Subcutaneous adipose tissue (tissue), 4 donors: ENCODE measurements around the gene ABCB4. TPM values are rescaled to one million over a fixed set of nuclear protein-coding genes. Genes with fewer than 3 reads are reported as not detected.

ENCODE experiments used
- CTCF ChIP-seq: fragments of 450-650 bp; IDR thresholded peaks from one replicate; pipeline ENCODE4 v1.5.1; 2016; ENCODE audit warnings: low read depth, mild to moderate bottlenecking, control low read depth, antibody characterized with exemption, moderate library complexity
- total RNA-seq, 4 donors: library from RNA; depleted of rRNA; stranded (reverse); fragments of >200 nt; gene quantifications; one replicate each; pipeline ENCODE4 v1.1.0, GENCODE V29; 2016

Gene ABCB4
- total RNA-seq, 4 donors from 2014 or later: 0.88 to 3.1 (median 1.6) TPM

DNA sequence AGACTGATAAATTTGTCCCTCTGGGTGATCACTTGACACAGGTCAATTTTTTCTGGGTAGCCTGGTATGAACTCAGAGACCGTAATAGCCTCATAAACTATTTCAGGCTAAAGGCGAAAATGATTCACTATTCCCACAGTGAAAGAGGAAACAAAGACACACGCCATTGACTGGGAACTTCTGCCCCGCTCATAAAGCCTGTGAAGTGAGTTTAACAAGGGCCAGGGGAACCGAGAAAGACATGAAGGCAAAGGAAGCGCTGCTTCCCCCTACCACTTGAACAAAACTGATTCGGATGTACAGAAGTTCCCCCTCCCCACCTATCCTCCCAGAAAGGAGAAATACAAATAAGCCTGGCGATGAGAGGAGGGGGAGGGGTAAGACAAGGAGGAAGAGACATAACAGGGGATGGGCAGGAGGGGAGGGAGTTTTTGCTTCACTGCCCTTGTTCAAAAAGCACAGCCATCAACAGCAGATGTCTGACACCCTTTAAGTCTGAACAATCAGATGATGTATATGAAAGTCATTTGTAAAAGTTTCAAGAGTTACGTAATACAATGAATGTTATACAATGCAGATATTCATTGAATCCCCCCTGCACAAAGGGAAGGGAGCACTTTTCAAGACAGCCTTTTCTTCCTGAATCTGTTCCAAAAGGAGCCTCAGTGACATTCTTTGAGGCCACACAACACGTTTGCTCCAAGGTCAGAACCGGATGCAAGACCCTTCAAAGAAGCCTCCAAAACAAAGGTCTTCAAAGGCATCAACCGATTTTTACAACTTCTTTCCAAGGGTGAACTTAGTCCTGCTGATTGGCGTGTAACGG is 734 bp downstream of the ABCB4 start:
- no peak for TF ChIP-seq CTCF

DNA sequence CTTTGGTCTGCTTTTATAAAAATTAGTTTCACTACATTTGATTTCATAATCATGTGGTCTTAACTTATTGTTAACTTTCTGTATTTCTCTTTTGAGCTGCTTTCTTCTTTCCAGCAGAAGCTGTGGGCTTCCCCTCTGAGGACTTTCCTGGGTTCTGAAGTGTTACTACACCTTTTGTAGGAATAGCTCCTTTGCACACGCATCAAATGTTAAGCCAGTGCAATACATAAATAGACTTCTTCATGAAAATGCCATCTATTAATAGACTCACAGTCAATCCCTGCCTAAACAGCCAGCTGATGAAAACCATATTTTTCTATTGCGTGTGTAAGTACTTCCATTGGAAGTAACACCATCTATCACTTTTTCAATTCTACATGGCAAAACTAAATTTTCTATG is 1.5 kb downstream of the ABCB4 start:
- TF ChIP-seq CTCF: no peak

DNA sequence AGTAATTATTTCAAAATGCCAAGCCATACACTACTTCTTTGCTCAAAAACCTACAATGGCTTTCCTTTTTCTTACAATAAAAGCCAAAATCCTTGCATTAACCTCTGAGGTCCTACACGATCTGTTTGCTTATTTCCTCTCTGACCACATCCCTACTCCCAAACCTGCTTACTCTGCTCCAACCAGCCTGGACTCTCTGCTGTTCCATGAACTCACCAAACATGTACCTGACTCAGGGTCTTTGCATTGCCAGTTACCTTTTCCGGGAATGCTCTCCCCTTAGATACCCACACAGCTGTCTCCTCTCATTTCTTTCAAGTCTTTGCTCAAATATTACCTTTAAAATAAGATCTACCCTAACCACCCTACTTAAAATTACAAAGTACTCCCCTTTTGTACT is 2.3 kb downstream of the ABCB4 start:
- TF ChIP-seq CTCF: no peak

DNA sequence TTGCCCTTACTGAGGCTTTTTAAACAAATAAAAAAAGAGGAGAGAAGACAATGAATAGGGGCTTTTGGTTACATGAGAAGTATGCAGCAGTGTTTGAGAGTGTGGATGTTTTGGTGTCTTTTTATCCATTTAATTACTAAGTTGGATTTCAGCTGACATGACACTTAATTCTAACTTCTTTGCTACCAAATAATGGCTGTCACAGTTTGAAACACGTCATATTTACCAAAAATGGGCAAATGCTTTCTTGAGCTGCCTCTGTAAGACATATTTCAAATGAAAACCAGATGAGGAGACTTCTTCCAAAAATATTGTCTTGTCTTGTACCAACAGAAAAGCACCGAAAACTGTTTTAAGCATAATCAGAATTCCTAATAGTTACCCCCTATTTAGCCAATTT is 4.0 kb downstream of the ABCB4 start:
- no peak for TF ChIP-seq CTCF

DNA sequence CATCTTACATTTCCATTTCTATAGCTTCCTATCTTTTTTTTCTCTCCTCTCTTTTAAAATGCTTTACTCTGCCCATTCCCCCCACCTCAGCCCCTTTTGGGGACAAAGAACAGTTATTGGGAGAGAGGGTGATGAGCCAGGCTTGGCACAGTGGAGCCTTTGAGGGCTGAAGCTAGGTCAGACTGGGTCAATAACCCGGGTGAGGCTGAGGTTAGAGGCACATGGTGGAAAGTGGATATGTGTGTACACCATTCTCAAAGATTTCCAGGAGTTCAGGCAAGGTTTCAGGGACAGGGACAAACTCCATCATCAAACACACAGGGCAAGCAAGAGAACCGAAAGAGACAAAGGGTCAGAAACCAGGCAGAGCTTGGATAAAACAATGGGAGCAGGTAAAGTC is 11.5 kb downstream of the ABCB4 start:
- TF ChIP-seq CTCF: no peak

DNA sequence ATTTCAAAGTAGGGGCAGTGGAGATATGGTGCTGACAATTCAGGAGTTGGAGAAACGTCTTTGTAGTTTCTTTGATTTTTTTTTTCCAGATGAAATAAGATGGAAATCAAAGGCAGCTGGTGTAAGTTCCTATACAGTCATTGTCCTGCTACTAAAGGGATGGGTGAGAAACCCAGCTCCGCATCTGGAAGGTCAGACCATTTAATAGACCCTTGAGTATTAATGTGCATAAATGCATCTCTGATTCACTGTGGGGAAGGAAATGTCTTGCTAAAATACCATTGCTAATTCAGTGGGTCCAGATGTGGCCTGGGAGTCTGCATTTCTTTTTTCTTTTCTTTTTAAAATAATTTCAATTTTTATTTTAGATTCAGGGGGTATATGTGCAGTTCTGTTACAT is 15.5 kb downstream of the ABCB4 start:
- no peak for TF ChIP-seq CTCF

- TF ChIP-seq CTCF: no peak
Measured at GRCh38 chr7:87458148-87458547, 17.3 kb downstream of the ABCB4 start.
